ENCODE data around the gene OCEL1.

The OCEL1 gene

GRCh38 chr19:17237747-17238706 lies 12.0 kb downstream of the OCEL1 start:
- in situ Hi-C loops (cut with HindIII; ENCODE audit: low sequenced_read_pairs), result no loop called here
- H3K4me3 ChIP-seq (ENCODE audit: low read depth, low read length), result no peak overlapping the region
- TF ChIP-seq CTCF (IDR thresholded peaks at IDR 0.05; ENCODE audit: low read depth, low read length, missing control alignments), result no peak
- DNase-seq (ENCODE audit: low read depth), result no peak

DNA sequence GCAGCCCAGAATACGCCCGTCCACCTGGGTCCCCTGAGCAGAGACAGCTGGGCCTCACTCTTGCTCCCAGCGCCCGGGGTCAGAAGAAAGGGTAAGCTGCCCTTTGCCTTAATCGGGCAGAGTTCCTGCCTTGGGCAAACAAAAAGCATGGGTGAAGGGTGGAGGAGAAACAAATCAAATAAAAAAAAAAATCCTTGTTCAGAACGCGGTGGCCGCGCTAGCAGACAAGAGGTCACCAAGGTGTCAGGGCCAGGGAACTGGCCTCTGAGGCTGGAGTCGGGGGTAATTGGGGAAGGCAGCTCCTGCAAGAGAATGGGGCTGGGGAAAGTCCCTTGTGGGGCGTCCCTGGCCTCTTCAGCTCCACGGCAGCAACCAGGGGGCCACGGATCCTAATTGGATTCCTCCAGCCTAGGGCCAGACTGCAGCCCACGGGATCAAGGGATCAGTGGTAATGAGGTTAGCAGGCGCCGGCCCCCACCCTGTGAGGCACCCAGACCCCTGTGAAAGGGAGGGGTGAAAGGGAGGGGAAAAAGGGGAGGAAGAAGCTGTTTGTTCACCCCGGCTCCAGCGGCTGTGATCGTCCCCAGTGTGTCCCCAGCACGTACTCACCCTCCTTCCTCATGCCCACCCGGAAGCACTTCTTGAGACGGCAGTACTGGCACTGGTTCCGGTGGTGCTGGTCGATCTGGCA lies 14.2 kb downstream of the OCEL1 start:
- no peak overlapping the region for H3K4me3 ChIP-seq (ENCODE audit: low read depth, low read length)
- in situ Hi-C loops (cut with HindIII; ENCODE audit: low sequenced_read_pairs), result loop anchor here (10.0 kb wide), 1 partner anchor 75 kb away; no protein-coding TSS in a partner anchor
- no peak for DNase-seq (ENCODE audit: low read depth)
- no peak for TF ChIP-seq CTCF (IDR thresholded peaks at IDR 0.05; ENCODE audit: low read depth, low read length, missing control alignments)

DNA sequence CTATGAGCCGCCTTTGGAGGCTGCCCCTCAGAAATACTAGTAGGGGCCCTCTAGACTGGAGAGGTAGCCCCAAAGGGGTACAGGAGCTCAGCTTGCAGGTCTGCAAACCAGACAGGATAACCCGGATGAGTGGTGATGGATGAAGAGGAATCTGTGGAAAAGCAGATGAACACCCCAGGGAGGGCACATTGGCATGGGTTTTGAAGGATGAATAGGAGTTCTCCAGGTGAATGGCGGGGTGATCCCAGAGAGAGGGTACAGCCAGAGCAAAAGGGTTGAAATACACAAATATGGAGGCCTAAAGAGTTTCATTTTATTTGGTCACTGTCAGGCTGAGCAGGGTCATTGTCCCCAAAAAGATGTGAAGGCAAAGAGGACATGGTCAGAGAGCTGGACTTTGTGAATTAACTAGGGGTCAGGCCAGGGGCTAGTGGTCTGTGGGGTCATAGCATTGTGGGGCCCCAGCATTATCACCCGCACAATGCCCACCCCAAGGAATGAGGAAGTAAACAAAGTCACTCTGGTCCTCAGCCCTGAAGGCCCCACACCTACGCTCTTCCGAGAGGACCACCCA lies 14.9 kb downstream of the OCEL1 start:
- TF ChIP-seq CTCF (IDR thresholded peaks at IDR 0.05; ENCODE audit: low read depth, low read length, missing control alignments), result no peak
- in situ Hi-C loops (cut with HindIII; ENCODE audit: low sequenced_read_pairs), result loop anchor here (10.0 kb wide), 1 partner anchor 76 kb away; no protein-coding TSS in a partner anchor
- DNase-seq (ENCODE audit: low read depth), result no peak
- H3K4me3 ChIP-seq (ENCODE audit: low read depth, low read length), result no peak overlapping the region

DNA sequence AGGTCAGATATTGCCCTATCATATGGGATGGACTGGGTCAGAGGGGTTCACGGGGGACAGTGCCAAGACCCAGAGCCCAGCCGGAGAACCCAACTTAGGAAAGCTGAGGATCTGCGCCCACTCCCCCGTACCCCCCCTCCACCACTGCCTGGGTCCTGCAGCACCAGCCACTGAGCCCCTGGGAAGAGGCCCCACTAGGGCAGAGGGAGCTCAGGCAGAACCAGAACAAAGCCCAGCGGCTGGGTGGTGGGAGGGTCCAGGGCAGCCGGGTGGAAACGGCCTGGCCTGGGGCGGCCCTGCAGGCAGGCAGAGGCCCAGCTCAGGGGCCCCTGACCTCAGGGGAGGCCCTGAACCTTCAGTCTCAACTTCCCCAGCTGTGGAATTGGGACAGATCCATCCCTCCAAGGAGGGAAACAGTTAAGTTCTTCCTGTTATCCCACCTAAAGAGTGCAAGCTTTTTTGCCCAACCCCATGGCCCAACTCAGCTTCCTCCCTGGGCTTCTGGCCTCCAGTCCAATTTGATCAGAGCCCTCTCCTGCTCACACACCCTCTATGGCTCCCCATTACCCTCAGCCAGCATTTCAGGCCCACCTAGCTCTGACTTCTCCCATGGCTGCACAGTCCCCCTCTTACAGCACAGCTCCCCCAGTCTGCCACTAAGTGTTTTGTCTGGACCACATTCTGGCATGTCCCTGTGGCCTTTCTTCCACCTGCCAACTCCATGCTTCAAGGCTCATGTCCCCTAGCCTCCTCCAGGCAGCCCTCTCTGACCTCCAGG lies 16.6 kb downstream of the OCEL1 start:
- TF ChIP-seq CTCF (IDR thresholded peaks at IDR 0.05; ENCODE audit: low read depth, low read length, missing control alignments), result no peak
- peak overlapping the region; percentile 79 for H3K4me3 ChIP-seq (ENCODE audit: low read depth, low read length)
- DNase-seq (ENCODE audit: low read depth), result no peak
- in situ Hi-C loops (cut with HindIII; ENCODE audit: low sequenced_read_pairs), result loop anchor here (10.0 kb wide), 1 partner anchor 78 kb away; no protein-coding TSS in a partner anchor

GRCh38 chr19:17243211-17243829 lies 17.3 kb downstream of the OCEL1 start:
- in situ Hi-C loops (cut with HindIII; ENCODE audit: low sequenced_read_pairs), result loop anchor here (10.0 kb wide), 1 partner anchor 79 kb away; no protein-coding TSS in a partner anchor
- no peak for DNase-seq (ENCODE audit: low read depth)
- TF ChIP-seq CTCF (IDR thresholded peaks at IDR 0.05; ENCODE audit: low read depth, low read length, missing control alignments), result no peak
- H3K4me3 ChIP-seq (ENCODE audit: low read depth, low read length), result peak overlapping the region; percentile 79
